ENCODE data around the gene ZBTB17.

Gene ZBTB17

GRCh38 chr1:15958111-15958510 lies 17.8 kb downstream of the ZBTB17 start:
- TF ChIP-seq SIN3A (IDR thresholded peaks at IDR 0.05; ENCODE audit: borderline replicate concordance, insufficient read depth, low read length) (no peak), POLR2AphosphoS5 (IDR thresholded peaks at IDR 0.05; ENCODE audit: low read depth, low read length) (no peak), FOXP2 (optimal IDR thresholded peaks at IDR 0.05; ENCODE audit: borderline replicate concordance, extremely low read depth, extremely low read length, insufficient read depth) (no peak), TAF1 (IDR thresholded peaks at IDR 0.05; ENCODE audit: borderline replicate concordance, insufficient read depth, low read length) (no peak)
- TF ChIP-seq, protein P1, sequence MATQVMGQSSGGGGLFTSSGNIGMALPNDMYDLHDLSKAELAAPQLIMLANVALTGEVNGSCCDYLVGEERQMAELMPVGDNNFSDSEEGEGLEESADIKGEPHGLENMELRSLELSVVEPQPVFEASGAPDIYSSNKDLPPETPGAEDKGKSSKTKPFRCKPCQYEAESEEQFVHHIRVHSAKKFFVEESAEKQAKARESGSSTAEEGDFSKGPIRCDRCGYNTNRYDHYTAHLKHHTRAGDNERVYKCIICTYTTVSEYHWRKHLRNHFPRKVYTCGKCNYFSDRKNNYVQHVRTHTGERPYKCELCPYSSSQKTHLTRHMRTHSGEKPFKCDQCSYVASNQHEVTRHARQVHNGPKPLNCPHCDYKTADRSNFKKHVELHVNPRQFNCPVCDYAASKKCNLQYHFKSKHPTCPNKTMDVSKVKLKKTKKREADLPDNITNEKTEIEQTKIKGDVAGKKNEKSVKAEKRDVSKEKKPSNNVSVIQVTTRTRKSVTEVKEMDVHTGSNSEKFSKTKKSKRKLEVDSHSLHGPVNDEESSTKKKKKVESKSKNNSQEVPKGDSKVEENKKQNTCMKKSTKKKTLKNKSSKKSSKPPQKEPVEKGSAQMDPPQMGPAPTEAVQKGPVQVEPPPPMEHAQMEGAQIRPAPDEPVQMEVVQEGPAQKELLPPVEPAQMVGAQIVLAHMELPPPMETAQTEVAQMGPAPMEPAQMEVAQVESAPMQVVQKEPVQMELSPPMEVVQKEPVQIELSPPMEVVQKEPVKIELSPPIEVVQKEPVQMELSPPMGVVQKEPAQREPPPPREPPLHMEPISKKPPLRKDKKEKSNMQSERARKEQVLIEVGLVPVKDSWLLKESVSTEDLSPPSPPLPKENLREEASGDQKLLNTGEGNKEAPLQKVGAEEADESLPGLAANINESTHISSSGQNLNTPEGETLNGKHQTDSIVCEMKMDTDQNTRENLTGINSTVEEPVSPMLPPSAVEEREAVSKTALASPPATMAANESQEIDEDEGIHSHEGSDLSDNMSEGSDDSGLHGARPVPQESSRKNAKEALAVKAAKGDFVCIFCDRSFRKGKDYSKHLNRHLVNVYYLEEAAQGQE (IDR thresholded peaks at IDR 0.05; ENCODE audit: insufficient read depth in 1 of 2, low read depth in 2 of 2, low read length in 2 of 2), result no peak

DNA sequence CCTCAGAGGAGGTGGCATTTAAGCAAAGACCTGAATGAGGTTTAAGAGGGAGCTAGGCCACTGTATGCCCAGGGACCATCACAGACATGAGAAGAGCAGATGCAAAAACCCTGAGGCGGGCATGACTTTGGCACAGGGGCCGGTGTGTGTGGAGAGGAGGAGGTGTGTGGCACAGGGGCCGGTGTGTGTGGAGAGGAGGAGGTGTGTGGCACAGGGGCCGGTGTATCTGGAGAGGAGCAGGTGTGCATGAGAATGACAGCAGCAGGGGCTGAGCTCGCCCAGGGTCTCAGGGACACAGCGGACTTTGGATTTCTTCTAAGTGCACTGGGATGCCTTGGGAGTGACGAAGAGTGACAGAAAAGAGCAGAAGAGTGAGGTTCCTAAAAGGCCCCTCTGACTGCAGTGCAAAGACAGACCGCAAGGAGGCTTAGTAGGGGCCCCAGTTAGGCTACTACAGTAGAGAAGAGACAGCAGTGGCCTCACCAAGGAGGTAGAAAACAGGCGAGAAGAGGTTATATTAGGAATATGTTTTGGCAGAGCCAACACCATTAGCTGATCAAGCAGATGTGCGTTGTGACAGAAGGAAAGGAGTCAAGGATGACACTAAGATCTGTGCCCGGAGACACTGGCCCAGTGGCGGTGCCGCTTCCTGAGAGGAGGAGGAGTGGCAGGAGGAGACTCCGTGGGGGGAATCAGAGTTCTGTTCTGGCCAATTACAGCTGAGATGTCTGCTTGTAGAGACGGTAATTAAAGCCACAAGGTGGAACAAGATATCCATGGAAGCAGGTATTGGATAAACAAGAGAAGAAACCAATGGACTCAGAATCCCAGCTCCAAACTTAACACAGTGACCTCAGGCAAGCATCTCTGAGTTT lies 18.4 kb downstream of the ZBTB17 start:
- no peak for TF ChIP-seq POLR2AphosphoS5 (IDR thresholded peaks at IDR 0.05; ENCODE audit: low read depth, low read length)
- no peak for TF ChIP-seq TAF1 (IDR thresholded peaks at IDR 0.05; ENCODE audit: borderline replicate concordance, insufficient read depth, low read length)
- no peak for TF ChIP-seq FOXP2 (optimal IDR thresholded peaks at IDR 0.05; ENCODE audit: borderline replicate concordance, extremely low read depth, extremely low read length, insufficient read depth)
- no peak for TF ChIP-seq SIN3A (IDR thresholded peaks at IDR 0.05; ENCODE audit: borderline replicate concordance, insufficient read depth, low read length)
- TF ChIP-seq, protein P1 (IDR thresholded peaks at IDR 0.05; ENCODE audit: insufficient read depth in 1 of 2, low read depth in 2 of 2, low read length in 2 of 2), result no peak

DNA sequence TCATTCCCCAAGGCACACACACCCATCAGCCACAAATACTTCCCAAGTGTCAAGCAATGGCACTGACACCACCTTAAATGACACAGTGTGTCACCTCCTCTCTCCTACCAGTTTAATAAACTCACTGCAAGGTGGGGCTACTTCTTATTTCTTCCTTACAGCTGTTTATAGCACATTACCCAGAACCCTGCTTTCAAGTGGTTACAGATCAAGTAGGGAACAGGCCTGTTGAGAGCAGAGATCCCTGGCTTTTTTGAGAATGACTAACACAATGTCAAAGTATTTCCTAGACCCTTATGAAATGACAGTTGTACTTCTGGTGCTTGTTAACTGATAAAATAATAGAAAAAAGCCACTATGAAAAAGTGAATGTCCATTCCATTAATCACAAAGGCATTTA lies 19.8 kb downstream of the ZBTB17 start:
- no peak for TF ChIP-seq POLR2AphosphoS5 (IDR thresholded peaks at IDR 0.05; ENCODE audit: low read depth, low read length)
- no peak for TF ChIP-seq FOXP2 (optimal IDR thresholded peaks at IDR 0.05; ENCODE audit: borderline replicate concordance, extremely low read depth, extremely low read length, insufficient read depth)
- no peak for TF ChIP-seq TAF1 (IDR thresholded peaks at IDR 0.05; ENCODE audit: borderline replicate concordance, insufficient read depth, low read length)
- TF ChIP-seq, protein P1 (IDR thresholded peaks at IDR 0.05; ENCODE audit: insufficient read depth in 1 of 2, low read depth in 2 of 2, low read length in 2 of 2), result no peak
- TF ChIP-seq SIN3A (IDR thresholded peaks at IDR 0.05; ENCODE audit: borderline replicate concordance, insufficient read depth, low read length), result no peak

GRCh38 chr1:15955552-15955951 lies 20.3 kb downstream of the ZBTB17 start:
- TF ChIP-seq POLR2AphosphoS5 (IDR thresholded peaks at IDR 0.05; ENCODE audit: low read depth, low read length) (no peak), TAF1 (IDR thresholded peaks at IDR 0.05; ENCODE audit: borderline replicate concordance, insufficient read depth, low read length) (no peak), SIN3A (IDR thresholded peaks at IDR 0.05; ENCODE audit: borderline replicate concordance, insufficient read depth, low read length) (no peak), FOXP2 (optimal IDR thresholded peaks at IDR 0.05; ENCODE audit: borderline replicate concordance, extremely low read depth, extremely low read length, insufficient read depth) (no peak)
- TF ChIP-seq, protein P1 (IDR thresholded peaks at IDR 0.05; ENCODE audit: insufficient read depth in 1 of 2, low read depth in 2 of 2, low read length in 2 of 2), result no peak

Data from PFSK-1 (cell line).